H1 (cell line): ENCODE results near the gene PC. TPM values are rescaled to one million over a fixed set of nuclear protein-coding genes. Genes with fewer than 3 reads are reported as not detected.

ENCODE experiments used
- CTCF ChIA-PET: fragments of 300-600 bp; sonication (Branson Sonifier 250); formaldehyde crosslinking; loops from one replicate; lab custom pipeline; 2021; ENCODE audit not compliant: partially characterized antibody; lab: Charles Lee
- POLR2A ChIA-PET: fragments of 300-600 bp; sonication (Branson Sonifier 250); formaldehyde crosslinking; loops from one replicate; lab custom pipeline; 2021; ENCODE audit warnings: inconsistent platforms; ENCODE audit not compliant: partially characterized antibody; lab: Charles Lee
- DNase-seq, 2 experiments: peaks; one replicate each; pipeline versions ENCODE4 v3.0.0 to v3.0.0-alpha.2; 2010 to 2022; ENCODE audit warnings: low spot score in 2 of 2, low read depth in 1 of 2, mixed read lengths in 1 of 2
- FAIRE-seq: peaks from 2 replicates; lab custom pipeline; 2011; peaks lifted over from hg19 to GRCh38; lab: Jason Lieb, UNC
- H2AFZ ChIP-seq: 2 replicates; pipeline ENCODE4 v1.8.1; 2012; ENCODE audit warnings: low read length, inconsistent platforms
- H2AK5ac ChIP-seq: 2 replicates; pipeline ENCODE4 v1.6.1; 2013; ENCODE audit warnings: low read depth, low read length
- H2BK120ac ChIP-seq: replicated peaks from 2 replicates; pipeline ENCODE3; 2013; ENCODE audit warnings: low read depth, low read length, inconsistent platforms
- H2BK12ac ChIP-seq: 2 replicates; pipeline ENCODE4 v1.6.1; 2013; ENCODE audit warnings: low read depth, low read length
- H2BK15ac ChIP-seq: 2 replicates; pipeline ENCODE4 v1.6.1; 2013; ENCODE audit warnings: low read length
- H2BK20ac ChIP-seq: 2 replicates; pipeline ENCODE4 v1.6.1; 2013; ENCODE audit warnings: low read length
- H2BK5ac ChIP-seq: 2 replicates; pipeline ENCODE4 v1.6.1; 2013; ENCODE audit warnings: low read depth, low read length
- H3K14ac ChIP-seq: 2 replicates; pipeline ENCODE4 v1.6.1; 2013; ENCODE audit warnings: inconsistent platforms; ENCODE audit not compliant: insufficient read length
- H3K18ac ChIP-seq: 2 replicates; pipeline ENCODE4 v1.6.1; 2013; ENCODE audit warnings: low read length; ENCODE audit errors: extremely low read depth
- H3K23ac ChIP-seq: 2 replicates; pipeline ENCODE4 v1.6.1; 2013; ENCODE audit warnings: inconsistent platforms; ENCODE audit not compliant: insufficient read length
- H3K23me2 ChIP-seq: 2 replicates; pipeline ENCODE4 v1.6.1; 2013; ENCODE audit warnings: low read depth, low read length
- H3K27ac ChIP-seq: 2 replicates; pipeline ENCODE4 v1.6.1; 2011; ENCODE audit warnings: low read depth, low read length, inconsistent platforms
- H3K27me3 ChIP-seq, 4 experiments: replicated peaks in 1 of 4; 1 replicate in 1 of 4; 2 replicates in 3 of 4; pipeline versions ENCODE4 v1.6.1 to v1.8.1; 2011 to 2013; ENCODE audit warnings: low read length in 3 of 4, mild to moderate bottlenecking in 3 of 4, inconsistent platforms in 2 of 4, mixed read lengths in 2 of 4, moderate library complexity in 1 of 4; ENCODE audit not compliant: control insufficient read depth in 3 of 4, insufficient read depth in 3 of 4; ENCODE audit errors: extremely low read depth in 1 of 4
- H3K36me3 ChIP-seq, 4 experiments: 2 replicates each; pipeline versions ENCODE4 v1.6.1 to v1.8.1; 2011 to 2013; ENCODE audit warnings: mild to moderate bottlenecking in 4 of 4, low read length in 3 of 4, moderate library complexity in 2 of 4, control low read depth in 1 of 4, inconsistent platforms in 1 of 4; ENCODE audit not compliant: insufficient read depth in 4 of 4, control insufficient read depth in 2 of 4
- H3K4ac ChIP-seq: replicated peaks from 2 replicates; pipeline ENCODE3; 2013; ENCODE audit warnings: low read length, low read depth, mixed read lengths, inconsistent platforms; ENCODE audit not compliant: insufficient read length
- H3K4me1 ChIP-seq, 4 experiments: replicated peaks in 1 of 4; 1 replicate in 1 of 4; 2 replicates in 3 of 4; pipeline versions ENCODE4 v1.6.1 to v1.8.1; 2011 to 2013; ENCODE audit warnings: low read length in 3 of 4, inconsistent platforms in 2 of 4, mixed read lengths in 1 of 4; ENCODE audit not compliant: insufficient read depth in 4 of 4, control insufficient read depth in 3 of 4
- H3K4me2 ChIP-seq, 2 experiments: 2 replicates each; pipeline versions ENCODE4 v1.6.1 to v1.8.1; 2011 to 2013; ENCODE audit warnings: low read depth in 2 of 2, low read length in 2 of 2, control low read depth in 1 of 2, inconsistent platforms in 1 of 2, mild to moderate bottlenecking in 1 of 2; ENCODE audit not compliant: insufficient read depth in 1 of 2
- H3K4me3 ChIP-seq, 4 experiments: fragments of 200-600, 300-600 bp in 1 of 4; sonication (generic), shearing (Covaris generic), sonication (Bioruptor Twin) in 1 of 4; 2 replicates each; pipeline versions ENCODE4 v1.5.1 to v1.8.1; 2011 to 2016; ENCODE audit warnings: low read length in 4 of 4, low read depth in 3 of 4, control low read depth in 2 of 4, inconsistent platforms in 2 of 4, mild to moderate bottlenecking in 2 of 4, mixed read lengths in 1 of 4, moderate library complexity in 1 of 4; ENCODE audit not compliant: insufficient read depth in 2 of 4; ENCODE audit errors: extremely low read depth in 1 of 4
- H3K56ac ChIP-seq: replicated peaks from 2 replicates; pipeline ENCODE3; 2013; ENCODE audit warnings: low read depth, mild to moderate bottlenecking, mixed read lengths, low read length, inconsistent platforms; ENCODE audit not compliant: insufficient read length
- H3K79me1 ChIP-seq: 2 replicates; pipeline ENCODE4 v1.6.1; 2013; ENCODE audit warnings: low read depth, low read length, control low read depth
- H3K79me2 ChIP-seq, 2 experiments: 2 replicates each; pipeline versions ENCODE4 v1.6.1 to v1.8.1; 2012 to 2013; ENCODE audit warnings: low read length in 2 of 2, mild to moderate bottlenecking in 2 of 2, inconsistent platforms in 1 of 2; ENCODE audit not compliant: insufficient read depth in 2 of 2, control insufficient read depth in 1 of 2
- H3K9ac ChIP-seq, 4 experiments: replicated peaks in 1 of 4; 1 replicate in 1 of 4; 2 replicates in 3 of 4; pipeline versions ENCODE4 v1.6.1 to v1.8.1; 2011 to 2013; ENCODE audit warnings: low read depth in 3 of 4, low read length in 3 of 4, control low read depth in 2 of 4, mild to moderate bottlenecking in 2 of 4, moderate library complexity in 2 of 4, inconsistent platforms in 1 of 4; ENCODE audit errors: extremely low read depth in 1 of 4
- H3K9me3 ChIP-seq, 2 experiments: 2 replicates each; pipeline versions ENCODE4 v1.6.1 to v1.8.1; 2012 to 2013; ENCODE audit warnings: mild to moderate bottlenecking in 2 of 2, moderate library complexity in 2 of 2, control low read depth in 1 of 2, inconsistent platforms in 1 of 2, low read depth in 1 of 2, low read length in 1 of 2, mixed read lengths in 1 of 2; ENCODE audit not compliant: insufficient read depth in 2 of 2
- H4K20me1 ChIP-seq, 2 experiments: replicated peaks in 1 of 2; 2 replicates each; pipeline versions ENCODE3 to v1.8.1; 2011 to 2013; ENCODE audit warnings: inconsistent platforms in 2 of 2, low read length in 2 of 2, mild to moderate bottlenecking in 1 of 2; ENCODE audit not compliant: insufficient read depth in 2 of 2, control insufficient read depth in 1 of 2
- H4K5ac ChIP-seq: 2 replicates; pipeline ENCODE4 v1.6.1; 2013; ENCODE audit warnings: low read length, low read depth, mixed read lengths, inconsistent platforms; ENCODE audit not compliant: insufficient read length
- H4K8ac ChIP-seq: 2 replicates; pipeline ENCODE4 v1.8.0; 2013; ENCODE audit warnings: mild to moderate bottlenecking, moderate library complexity, low read length, inconsistent platforms; ENCODE audit not compliant: insufficient read depth; ENCODE audit errors: extremely low read depth
- H4K91ac ChIP-seq: replicated peaks from 2 replicates; pipeline ENCODE3; 2013; ENCODE audit warnings: low read length, mixed read lengths, inconsistent platforms; ENCODE audit not compliant: insufficient read length
- RBBP5 ChIP-seq: IDR thresholded peaks from 2 replicates; pipeline ENCODE4 v1.7.1; 2012; ENCODE audit warnings: low read depth, mild to moderate bottlenecking, inconsistent platforms, low read length, moderate library complexity, borderline replicate concordance
- WGBS, 2 experiments: shearing (Covaris generic) in 1 of 2; methylation state at CpG; one replicate each; pipeline versions ENCODE4 v1.1.6 to v1.1.7; 2013 to 2015; ENCODE audit warnings: low lambda C conversion rate in 2 of 2, mixed read lengths in 2 of 2, inconsistent platforms in 1 of 2, low coverage in 1 of 2, missing lambda C conversion rate in 1 of 2; ENCODE audit not compliant: insufficient replicate concordance in 2 of 2, insufficient coverage in 1 of 2, insufficient read length in 1 of 2; ENCODE audit errors: extremely low coverage in 1 of 2, missing lambda C conversion rate in 1 of 2; 5-methylcytosine and 5-hydroxymethylcytosine counted together
- polyA plus RNA-seq, 7 experiments: library from polyadenylated mRNA; depleted of rRNA in 3 of 7; stranded (reverse) in 5 of 7; unstranded in 2 of 7; fragments of >200 nt in 5 of 7; fragments of 200-250 nt in 2 of 7; gene quantifications; 1 replicate in 5 of 7; 2 replicates in 1 of 7; 4 replicates in 1 of 7; pipeline versions ENCODE4 v1.2.1 to v1.2.3, GENCODE V29; 2011 to 2013; ENCODE audit warnings: missing spikeins in 2 of 7, mixed read lengths in 2 of 7
- total RNA-seq: library from RNA; stranded (reverse); fragmentation: NEBNext Ultra II Directional; extraction: Animal tissue kit (Norgen Biotek cat#: 25700); gene quantifications from 2 replicates; pipeline ENCODE4 v1.2.1, GENCODE V29; 2021

Gene PC
- total and polyA plus RNA-seq, 2 of the 8 experiments (the other 6 are each of a cell fraction or from before 2014, with no cell fraction given), result 11.5 to 27.5 TPM

GRCh38 chr11:67007126-67007525 lies 48.9 kb upstream of the PC start:
- Histone ChIP-seq H3K79me1 (no peaks in the 10 kb centered on the region), H3K56ac (no peak overlapping the region), H4K5ac (peak overlapping the region; percentile 16), H4K20me1 (no peaks in the 10 kb centered on the region), H4K8ac (peak overlapping the region; percentile 93; the same call in 1 of the 2 replicates), H3K18ac (peak overlapping the region; percentile 17; the same call in 1 of the 2 replicates), H2BK20ac (0 out of 2 replicates have a peak overlapping the region, but pooled peaks have one; percentile 72), H2BK15ac (peak overlapping the region; percentile 9; the same call in 1 of the 2 replicates), H3K23me2 (no peaks in the 10 kb centered on the region; the same call in 1 of the 2 replicates), H2AFZ (no peak overlapping the region), H3K27me3 (no peaks in the 10 kb centered on the region), H3K27ac (no peak overlapping the region; the same call in 1 of the 2 replicates), H2BK12ac (0 out of 2 replicates have a peak overlapping the region, but pooled peaks have one; percentile 29), H3K4me3 (no peak overlapping the region), H3K4me1 (peaks cover 7 to 14% (median 10%) of the 10 kb centered on the region in 4 experiments), H4K91ac (peak overlapping the region; percentile 25), H3K4me2 (peak overlapping the region; percentile 15 to 70; a peak in 2 of 4 replicates), H3K9ac (no peak overlapping the region), H3K23ac (no peak overlapping the region), H3K14ac (no peak overlapping the region), H2BK120ac (no peak overlapping the region), H2BK5ac (peak overlapping the region; percentile 73), H3K36me3 (no peaks in the 10 kb centered on the region), H2AK5ac (peak overlapping the region; percentile 17; the same call in 1 of the 2 replicates), H3K4ac (no peak overlapping the region), H3K9me3 (no peaks in the 10 kb centered on the region), H3K79me2 (no peaks in the 10 kb centered on the region)
- ChIA-PET POLR2A (interaction anchor here (1.3 kb wide), 1 partner anchor 14 kb away, joined by 5 read pairs; no protein-coding TSS in a partner anchor), CTCF (interaction anchor here (0.7 to 2.3 kb wide), 5 partner anchors 8 to 155 kb away, joined by 3 to 10 read pairs (median 4); no protein-coding TSS in a partner anchor)
- 100% methylated on average over 7 of the region's 7 CpGs; no CpG with 5 or more reads in 1 of the 2 experiments for WGBS, 2 experiments
- DNase-seq (no peak), FAIRE-seq (no peak)
- TF ChIP-seq RBBP5, result no peak
